ENCODE data around the gene PFKL.

PFKL gene

GRCh38 chr21:44318489-44319285, 18.8 kb downstream of the PFKL start:
- TF ChIP-seq CTCF (IDR thresholded peaks at IDR 0.05; ENCODE audit: control insufficient read depth, extremely low read depth, insufficient read depth): no peak
- DNase-seq (ENCODE audit: low read depth): no peak
- no peak overlapping the region for H3K4me3 ChIP-seq (ENCODE audit: low read depth, low read length)

GRCh38 chr21:44319407-44320065, 19.7 kb downstream of the PFKL start:
- no peak for DNase-seq (ENCODE audit: low read depth)

GRCh38 chr21:44320847-44321246, 21.0 kb downstream of the PFKL start:
- no peak for DNase-seq (ENCODE audit: low read depth)
- no peak for TF ChIP-seq CTCF (IDR thresholded peaks at IDR 0.05; ENCODE audit: control insufficient read depth, extremely low read depth, insufficient read depth)

More at GRCh38 chr21:44319407-44320065, 19.7 kb downstream of the PFKL start:
- no peak overlapping the region for H3K4me3 ChIP-seq (ENCODE audit: low read depth, low read length)
- no peak for TF ChIP-seq CTCF (IDR thresholded peaks at IDR 0.05; ENCODE audit: control insufficient read depth, extremely low read depth, insufficient read depth)

GRCh38 chr21:44321846-44322450, 22.1 kb downstream of the PFKL start:
- TF ChIP-seq CTCF (IDR thresholded peaks at IDR 0.05; ENCODE audit: control insufficient read depth, extremely low read depth, insufficient read depth): no peak
- no peak for DNase-seq (ENCODE audit: low read depth)
- H3K4me3 ChIP-seq (ENCODE audit: low read depth, low read length): no peak overlapping the region

More at GRCh38 chr21:44320847-44321246, 21.0 kb downstream of the PFKL start:
- H3K4me3 ChIP-seq (ENCODE audit: low read depth, low read length): no peak overlapping the region

GRCh38 chr21:44322621-44323325, 22.9 kb downstream of the PFKL start:
- TF ChIP-seq CTCF (IDR thresholded peaks at IDR 0.05; ENCODE audit: control insufficient read depth, extremely low read depth, insufficient read depth): no peak
- no peak overlapping the region for H3K4me3 ChIP-seq (ENCODE audit: low read depth, low read length)
- no peak for DNase-seq (ENCODE audit: low read depth)

GRCh38 chr21:44323591-44323990, 23.7 kb downstream of the PFKL start:
- TF ChIP-seq CTCF (IDR thresholded peaks at IDR 0.05; ENCODE audit: control insufficient read depth, extremely low read depth, insufficient read depth): no peak
- no peak for DNase-seq (ENCODE audit: low read depth)
- no peak overlapping the region for H3K4me3 ChIP-seq (ENCODE audit: low read depth, low read length)
